Loucy (cell line): ENCODE measurements around the gene ASB8.

ENCODE experiments used
- EZH2phosphoT487 ChIP-seq: fragments of 200-600 bp; IDR thresholded peaks from 2 replicates; pipeline ENCODE4 v1.6.1; 2018; ENCODE audit warnings: antibody characterized with exemption, mild to moderate bottlenecking, moderate library complexity, borderline replicate concordance
- TF ChIP-seq, protein P1 (sequence below): fragments of 200-600 bp; sonication (generic); conservative IDR thresholded peaks from 2 replicates; pipeline ENCODE4 v1.5.1; 2014; ENCODE audit warnings: mild to moderate bottlenecking, antibody characterized with exemption, low read length

DNA sequence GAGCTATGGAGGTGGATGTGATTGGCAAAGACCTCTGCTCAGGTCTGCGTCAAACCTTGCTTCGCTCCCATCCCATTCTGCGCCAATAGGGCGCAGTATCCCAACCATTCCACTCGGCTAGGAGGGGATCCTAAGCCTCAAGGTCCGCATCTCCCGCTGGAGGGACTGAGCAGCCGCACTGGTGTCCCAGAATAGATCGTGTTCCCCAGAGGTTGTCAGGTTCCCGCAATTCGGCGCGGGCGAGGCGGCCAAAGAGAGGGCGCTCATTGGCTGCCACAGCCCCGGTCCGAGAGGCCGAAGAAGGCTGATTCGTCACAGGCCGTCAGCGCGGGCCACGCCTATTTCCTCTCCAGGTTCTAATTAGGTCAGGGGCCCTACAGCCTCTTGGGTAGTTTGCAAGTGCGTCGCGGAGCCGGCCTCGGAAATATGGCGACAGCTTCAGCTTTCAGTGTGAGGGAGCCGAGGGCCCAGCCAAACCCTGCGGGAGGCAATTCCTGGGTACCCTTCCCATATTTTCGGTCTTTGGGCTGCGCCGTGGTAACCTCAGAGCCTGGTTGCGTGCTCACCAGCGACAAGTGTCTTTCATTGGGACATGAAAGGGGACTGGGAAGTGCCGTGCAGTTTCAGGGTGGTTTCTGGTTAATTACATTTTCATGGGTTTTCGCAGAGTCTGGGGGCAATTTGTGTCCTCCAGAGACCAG lies 40.8 kb upstream of the ASB8 start:
- TF ChIP-seq, protein P1, sequence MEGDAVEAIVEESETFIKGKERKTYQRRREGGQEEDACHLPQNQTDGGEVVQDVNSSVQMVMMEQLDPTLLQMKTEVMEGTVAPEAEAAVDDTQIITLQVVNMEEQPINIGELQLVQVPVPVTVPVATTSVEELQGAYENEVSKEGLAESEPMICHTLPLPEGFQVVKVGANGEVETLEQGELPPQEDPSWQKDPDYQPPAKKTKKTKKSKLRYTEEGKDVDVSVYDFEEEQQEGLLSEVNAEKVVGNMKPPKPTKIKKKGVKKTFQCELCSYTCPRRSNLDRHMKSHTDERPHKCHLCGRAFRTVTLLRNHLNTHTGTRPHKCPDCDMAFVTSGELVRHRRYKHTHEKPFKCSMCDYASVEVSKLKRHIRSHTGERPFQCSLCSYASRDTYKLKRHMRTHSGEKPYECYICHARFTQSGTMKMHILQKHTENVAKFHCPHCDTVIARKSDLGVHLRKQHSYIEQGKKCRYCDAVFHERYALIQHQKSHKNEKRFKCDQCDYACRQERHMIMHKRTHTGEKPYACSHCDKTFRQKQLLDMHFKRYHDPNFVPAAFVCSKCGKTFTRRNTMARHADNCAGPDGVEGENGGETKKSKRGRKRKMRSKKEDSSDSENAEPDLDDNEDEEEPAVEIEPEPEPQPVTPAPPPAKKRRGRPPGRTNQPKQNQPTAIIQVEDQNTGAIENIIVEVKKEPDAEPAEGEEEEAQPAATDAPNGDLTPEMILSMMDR, result no peak
- no peak for TF ChIP-seq EZH2phosphoT487
